Brain microvascular endothelial cell (primary cell): ENCODE data around the gene GLRA3.

Source experiments
- DNase-seq: peaks from one replicate; pipeline ENCODE4 v3.0.0-alpha.2; 2020
- H3K27ac ChIP-seq: fragments of 250-450 bp; sonication (Bioruptor Pico); 2 replicates; pipeline ENCODE4 v1.5.1; 2020; ENCODE audit warnings: mild to moderate bottlenecking, moderate library complexity
- H3K27me3 ChIP-seq: fragments of 250-450 bp; sonication (Bioruptor Pico); replicated peaks from 2 replicates; pipeline ENCODE4 v1.5.1; 2020; ENCODE audit warnings: mild to moderate bottlenecking
- H3K36me3 ChIP-seq: fragments of 250-450 bp; sonication (Bioruptor Pico); replicated peaks from 2 replicates; pipeline ENCODE4 v1.5.1; 2020; ENCODE audit warnings: mild to moderate bottlenecking
- H3K4me3 ChIP-seq: 2 replicates; pipeline ENCODE4 v1.5.1; 2011; ENCODE audit warnings: low read depth, mild to moderate bottlenecking, control low read depth, low read length, moderate library complexity
- CTCF ChIP-seq: IDR thresholded peaks from 2 replicates; pipeline ENCODE4 v1.5.1; 2011; ENCODE audit warnings: low read depth, mild to moderate bottlenecking, moderate library complexity, low read length, control low read depth, inconsistent platforms; ENCODE audit errors: missing control alignments
- in situ Hi-C: cut with HindIII; loops from 2 replicates; pipeline ENCODE4 v1.10.0; 2017; ENCODE audit warnings: low sequenced_read_pairs, low pct_ligation_motif_present

The GLRA3 gene

GRCh38 chr4:174616661-174617060 is 212.4 kb downstream of the GLRA3 start:
- no peaks in the 10 kb centered on the region for H3K27me3 ChIP-seq
- DNase-seq = no peak
- in situ Hi-C loops = no loop called here

GRCh38 chr4:174613979-174614378 is 215.1 kb downstream of the GLRA3 start:
- DNase-seq = no peak
- Histone ChIP-seq H3K4me3 (no peak overlapping the region), H3K27ac (no peak overlapping the region), H3K36me3 (no peaks in the 10 kb centered on the region), H3K27me3 (no peaks in the 10 kb centered on the region)
- TF ChIP-seq CTCF = no peak
- in situ Hi-C loops = no loop called here

More at GRCh38 chr4:174616661-174617060, 212.4 kb downstream of the GLRA3 start:
- H3K27ac ChIP-seq = no peak overlapping the region
- no peak overlapping the region for H3K4me3 ChIP-seq
- TF ChIP-seq CTCF = no peak
- no peaks in the 10 kb centered on the region for H3K36me3 ChIP-seq

DNA sequence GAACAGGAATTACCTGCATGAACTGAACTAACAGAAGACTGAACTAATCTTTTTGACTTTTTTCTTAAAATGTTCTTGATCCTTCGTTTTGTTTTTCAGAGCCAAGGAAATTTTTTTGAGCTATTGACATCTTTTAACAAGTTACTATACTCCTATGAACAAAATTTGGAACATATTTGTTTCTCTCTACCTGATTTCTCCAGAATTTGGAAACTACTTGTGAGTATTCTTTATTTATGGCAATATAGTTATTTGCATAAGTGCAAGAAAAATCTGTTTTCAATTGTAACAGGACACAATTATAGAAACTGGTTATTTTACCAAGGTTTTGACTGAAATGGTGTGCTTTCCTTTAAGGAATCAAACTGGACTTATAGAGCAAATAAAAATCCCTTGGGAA is 217.3 kb downstream of the GLRA3 start:
- DNase-seq = no peak
- H3K4me3 ChIP-seq = no peak overlapping the region
- H3K27ac ChIP-seq = no peak overlapping the region
- TF ChIP-seq CTCF = no peak
- no peaks in the 10 kb centered on the region for H3K36me3 ChIP-seq
- in situ Hi-C loops = no loop called here
- H3K27me3 ChIP-seq = no peaks in the 10 kb centered on the region

DNA sequence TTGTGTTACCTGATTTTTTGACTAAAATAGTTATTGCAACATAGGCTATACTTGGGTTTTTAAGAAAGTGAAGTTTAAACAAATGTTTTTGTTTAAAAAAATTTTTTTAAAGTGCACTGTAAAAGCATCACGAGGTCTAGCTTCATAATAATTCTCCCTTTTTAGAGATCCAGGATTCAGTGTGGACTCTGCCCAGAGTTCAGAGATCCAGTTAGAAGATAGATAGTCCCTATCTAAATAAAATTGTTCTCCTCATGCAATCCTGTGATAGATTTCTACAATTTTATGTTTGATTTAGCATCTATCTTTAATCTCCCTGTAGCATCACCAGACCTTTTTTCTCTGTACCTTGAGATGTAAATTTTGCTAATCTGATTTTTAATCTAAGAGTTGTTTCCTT is 221.3 kb downstream of the GLRA3 start:
- TF ChIP-seq CTCF = no peak
- H3K27ac ChIP-seq = no peak overlapping the region
- no peak for DNase-seq
- H3K36me3 ChIP-seq = no peaks in the 10 kb centered on the region
- H3K4me3 ChIP-seq = no peak overlapping the region
- in situ Hi-C loops = no loop called here
- no peaks in the 10 kb centered on the region for H3K27me3 ChIP-seq

DNA sequence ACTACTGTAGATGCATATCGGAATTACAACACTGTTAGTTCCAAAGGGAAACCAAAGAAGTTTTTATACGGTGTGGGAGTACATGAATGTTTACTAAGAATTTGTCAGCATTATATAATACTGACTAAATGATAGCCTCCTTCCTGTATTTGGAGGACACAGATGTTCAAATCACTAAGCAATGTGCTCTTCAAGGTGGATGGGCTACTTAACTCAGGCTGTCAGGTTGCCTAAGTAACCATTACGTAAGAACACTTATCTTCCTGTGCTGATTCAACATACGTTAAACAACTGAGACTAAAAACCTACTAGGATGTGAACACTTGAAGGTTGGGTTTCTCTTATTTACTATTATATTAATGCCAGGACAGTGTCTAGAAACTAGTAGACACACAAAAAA is 224.8 kb downstream of the GLRA3 start:
- in situ Hi-C loops = no loop called here
- H3K27me3 ChIP-seq = no peaks in the 10 kb centered on the region
- H3K36me3 ChIP-seq = no peaks in the 10 kb centered on the region
- no peak for TF ChIP-seq CTCF
- H3K4me3 ChIP-seq = no peak overlapping the region
- no peak overlapping the region for H3K27ac ChIP-seq
- no peak for DNase-seq

- TF ChIP-seq CTCF = no peak
- Histone ChIP-seq H3K27me3 (no peaks in the 10 kb centered on the region), H3K4me3 (no peak overlapping the region), H3K27ac (no peak overlapping the region), H3K36me3 (no peaks in the 10 kb centered on the region)
- DNase-seq = no peak
- in situ Hi-C loops = no loop called here
Measured at GRCh38 chr4:174600391-174600790, 228.7 kb downstream of the GLRA3 start.
